H1 (cell line): ENCODE measurements around the gene GSTM3. TPM values are rescaled to one million over a fixed set of nuclear protein-coding genes. Genes with fewer than 3 reads are reported as not detected.

ENCODE experiments used
- MAFK ChIP-seq: IDR thresholded peaks from 2 replicates; pipeline ENCODE4 v1.6.1; 2012; ENCODE audit warnings: low read depth, mild to moderate bottlenecking, improper control_type of control experiment, low read length
- POLR2A ChIP-seq, 2 experiments: IDR thresholded peaks; 1 replicate in 1 of 2; 2 replicates in 1 of 2; pipeline ENCODE4 v1.6.1; 2011; ENCODE audit warnings: low read depth in 2 of 2, low read length in 2 of 2, mild to moderate bottlenecking in 2 of 2; ENCODE audit errors: control extremely low read depth in 1 of 2
- POU5F1 ChIP-seq: IDR thresholded peaks from 2 replicates; pipeline ENCODE4 v1.6.1; 2011; ENCODE audit warnings: low read depth, mild to moderate bottlenecking, low read length, moderate library complexity
- TAF1 ChIP-seq: IDR thresholded peaks from 2 replicates; pipeline ENCODE4 v1.6.1; 2011; ENCODE audit warnings: mild to moderate bottlenecking, low read depth, low read length
- polyA plus RNA-seq, 7 experiments: library from polyadenylated mRNA; depleted of rRNA in 3 of 7; stranded (reverse) in 5 of 7; unstranded in 2 of 7; fragments of >200 nt in 5 of 7; fragments of 200-250 nt in 2 of 7; gene quantifications; 1 replicate in 5 of 7; 2 replicates in 1 of 7; 4 replicates in 1 of 7; pipeline versions ENCODE4 v1.2.1 to v1.2.3, GENCODE V29; 2011 to 2013; ENCODE audit warnings: missing spikeins in 2 of 7, mixed read lengths in 2 of 7
- total RNA-seq: library from RNA; stranded (reverse); fragmentation: NEBNext Ultra II Directional; extraction: Animal tissue kit (Norgen Biotek cat#: 25700); gene quantifications from 2 replicates; pipeline ENCODE4 v1.2.1, GENCODE V29; 2021

The GSTM3 gene
- total and polyA plus RNA-seq, 2 of the 8 experiments (the other 6 are each of a cell fraction or from before 2014, with no cell fraction given): 2.2 to 5.1 TPM

GRCh38 chr1:109762039-109762585 is 21.3 kb upstream of the GSTM3 start (continued):
- TF ChIP-seq TAF1: no peak
- TF ChIP-seq POU5F1: no peak
- TF ChIP-seq MAFK: no peak
- no peak for TF ChIP-seq POLR2A (IDR thresholded peaks at IDR 0.05; ENCODE audit: control extremely low read depth in 1 of 2, low read depth in 2 of 2, low read length in 2 of 2)
